ENCODE results near the gene UGT1A10.

UGT1A10 gene

DNA sequence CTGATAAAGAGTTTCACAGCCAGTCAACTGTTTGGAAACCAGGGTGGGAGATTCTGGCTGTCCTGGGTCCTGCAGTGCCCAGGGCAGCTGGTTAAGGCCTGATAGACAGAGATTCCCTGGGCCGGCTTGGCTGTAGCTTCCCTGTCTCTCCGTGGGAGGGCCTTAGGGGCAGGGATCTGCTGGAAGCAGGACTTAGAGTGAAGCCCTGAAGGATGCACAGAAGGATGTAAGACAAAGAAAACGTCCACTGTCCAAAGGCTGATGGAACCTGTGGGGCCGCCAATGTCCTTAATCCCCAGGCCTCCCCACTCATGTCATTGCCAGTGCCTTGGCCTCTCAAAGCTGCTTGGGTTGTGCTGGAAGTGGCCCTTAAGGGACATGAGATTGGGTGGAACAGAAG is 174.8 kb downstream of the UGT1A10 start:
- no peak for DNase-seq

DNA sequence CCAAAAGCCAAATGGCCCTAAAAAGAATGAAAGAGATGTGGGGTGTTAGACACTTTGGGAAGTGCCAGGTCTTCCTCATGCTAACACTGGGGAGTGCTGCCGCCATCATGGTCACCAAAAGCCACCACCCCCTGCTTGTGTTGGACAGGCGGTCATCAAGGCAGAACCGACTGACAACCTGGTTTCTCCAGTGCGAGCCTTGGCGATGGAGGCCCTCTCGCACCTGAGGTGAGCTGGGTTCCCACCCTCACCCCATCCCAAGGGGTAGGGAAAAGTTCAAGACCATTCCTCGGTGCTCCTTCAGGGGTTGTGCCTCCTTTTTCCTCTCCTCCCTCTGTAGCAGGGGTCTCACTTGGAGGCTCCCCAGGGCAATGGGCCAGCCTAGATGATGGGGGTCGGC is 175.5 kb downstream of the UGT1A10 start:
- DNase-seq, result no peak

DNA sequence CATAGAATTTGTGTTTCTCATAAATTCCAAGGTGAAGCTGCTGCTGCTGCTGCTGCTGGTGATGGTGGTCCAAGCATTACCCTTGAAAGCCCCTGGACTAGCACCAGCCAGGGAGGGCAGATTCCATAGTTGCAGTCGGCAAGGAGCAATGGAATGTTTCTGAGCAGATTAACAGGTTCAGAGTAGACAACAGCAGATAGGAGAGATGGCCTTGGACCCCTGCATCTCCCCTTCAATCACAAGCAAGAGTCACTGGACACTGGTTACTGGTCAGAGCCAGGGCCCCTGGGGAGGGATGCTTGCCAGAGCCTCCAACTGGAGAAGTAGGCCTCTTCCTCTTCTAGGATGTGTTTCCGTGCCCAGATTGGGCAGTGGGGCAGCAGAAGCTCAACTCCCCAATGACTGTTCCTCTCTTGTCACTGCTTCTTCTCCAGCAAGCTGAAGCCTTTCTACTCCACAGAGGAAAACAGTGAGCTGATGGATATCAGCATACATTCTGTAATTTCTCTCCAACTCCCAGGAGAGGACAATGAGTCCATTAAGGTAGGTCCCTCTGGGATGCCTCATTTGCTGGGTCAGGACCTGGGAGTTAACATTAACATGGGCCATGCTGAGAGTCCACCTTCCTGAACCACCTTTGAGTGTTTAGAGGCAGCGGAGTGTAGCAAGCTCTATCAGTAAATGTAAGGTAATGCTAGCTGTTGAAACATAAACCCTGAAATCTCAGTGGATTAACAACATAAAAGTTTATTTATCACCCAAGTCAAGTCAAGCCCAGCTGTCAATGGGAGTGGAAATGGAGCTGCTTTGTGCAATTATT is 177.2 kb downstream of the UGT1A10 start:
- DNase-seq, result no peak

DNA sequence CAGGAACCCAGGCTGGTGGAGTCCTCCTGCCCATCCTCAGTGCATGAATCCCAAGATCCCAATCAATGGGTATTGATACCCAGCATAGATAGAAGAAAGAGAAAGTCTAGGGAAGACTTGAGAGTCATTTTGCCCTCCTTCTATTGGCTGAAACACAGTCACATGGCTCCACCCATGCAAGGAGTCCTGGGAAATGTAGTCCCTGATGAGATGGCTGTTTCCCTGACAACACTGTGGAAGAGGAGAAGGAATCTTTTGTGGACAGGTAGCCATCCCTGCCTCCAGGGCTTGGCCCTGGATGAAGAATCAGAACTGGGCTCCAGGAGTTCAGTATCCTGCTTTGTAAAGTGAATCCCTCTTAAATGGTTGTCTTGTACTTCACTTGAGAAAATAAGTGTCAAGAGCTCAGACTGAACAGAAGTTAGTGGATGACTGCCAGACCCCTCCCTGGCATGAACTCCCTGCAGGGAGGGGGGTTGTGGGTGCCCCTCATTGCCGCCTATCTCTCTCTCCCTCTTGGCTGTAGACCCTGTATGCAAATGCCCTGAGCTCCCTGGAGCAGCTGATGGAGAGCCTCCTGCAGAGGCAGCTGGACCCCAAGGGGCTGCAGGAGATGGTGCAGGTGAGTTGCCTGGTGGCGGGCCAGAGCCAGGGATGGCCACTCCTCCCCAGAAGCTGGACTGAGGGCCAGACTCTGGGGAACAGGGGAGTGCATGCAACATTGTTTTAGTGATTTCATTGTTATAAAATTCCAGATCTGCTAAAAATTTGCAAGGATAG is 178.0 kb downstream of the UGT1A10 start:
- no peak for DNase-seq

DNA sequence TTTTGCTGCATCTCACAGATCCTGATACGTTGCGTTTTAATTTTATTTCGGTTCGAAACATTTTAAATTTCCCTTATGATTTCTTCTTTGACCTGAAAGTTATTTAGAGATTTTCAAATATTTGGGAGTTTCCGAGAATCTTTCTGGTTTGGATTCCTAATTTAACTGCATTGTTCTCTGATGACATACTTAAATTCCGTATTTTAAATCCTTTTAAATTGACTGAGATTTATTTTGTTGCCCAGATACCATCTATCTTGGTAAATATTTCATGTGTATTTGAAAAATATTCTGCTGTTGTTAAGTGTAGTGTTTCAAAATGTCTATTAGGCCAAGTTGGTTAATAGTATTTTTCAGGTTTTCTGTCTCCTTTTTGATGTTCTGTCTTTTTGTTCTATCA is 179.6 kb downstream of the UGT1A10 start:
- no peak for DNase-seq

DNA sequence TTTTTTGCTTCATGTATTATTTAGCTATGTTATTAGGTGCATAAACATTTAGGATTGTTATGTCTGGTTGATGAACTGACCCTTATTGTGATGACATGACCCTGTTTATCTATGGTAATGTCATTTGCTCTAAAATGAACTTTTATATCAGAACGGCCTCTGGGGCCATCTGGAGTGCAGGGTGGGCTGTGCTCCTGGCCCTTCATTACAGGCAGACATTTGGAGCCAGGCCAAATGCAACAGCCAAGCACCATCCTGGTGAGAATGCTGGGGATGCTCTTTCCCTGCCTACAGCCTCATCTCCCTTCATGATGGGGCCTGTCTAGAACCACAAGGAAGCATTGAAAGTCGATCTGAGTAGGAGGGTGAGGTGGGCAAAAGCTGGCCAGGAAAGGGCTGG is 180.1 kb downstream of the UGT1A10 start:
- no peak for DNase-seq

DNA sequence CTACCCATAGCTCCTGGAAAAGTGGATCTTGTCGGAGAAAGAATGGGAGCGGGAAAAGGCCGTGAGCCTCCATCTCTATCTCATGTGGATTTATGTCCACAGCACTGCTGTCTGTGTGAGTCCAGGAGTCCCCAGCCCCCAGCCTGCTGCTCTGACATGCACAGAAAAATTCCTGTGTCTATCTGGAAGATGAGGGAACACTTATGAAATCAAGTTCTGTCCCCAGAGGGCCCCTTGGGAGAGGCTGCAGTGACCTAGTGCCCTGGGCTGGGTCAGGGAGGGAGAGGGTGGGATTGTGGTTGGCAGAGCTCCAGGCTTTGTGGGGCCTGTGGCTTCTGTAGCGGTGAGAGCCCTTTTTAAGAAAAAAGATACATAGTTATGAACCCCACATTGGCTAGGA is 180.5 kb downstream of the UGT1A10 start:
- DNase-seq, result no peak

DNA sequence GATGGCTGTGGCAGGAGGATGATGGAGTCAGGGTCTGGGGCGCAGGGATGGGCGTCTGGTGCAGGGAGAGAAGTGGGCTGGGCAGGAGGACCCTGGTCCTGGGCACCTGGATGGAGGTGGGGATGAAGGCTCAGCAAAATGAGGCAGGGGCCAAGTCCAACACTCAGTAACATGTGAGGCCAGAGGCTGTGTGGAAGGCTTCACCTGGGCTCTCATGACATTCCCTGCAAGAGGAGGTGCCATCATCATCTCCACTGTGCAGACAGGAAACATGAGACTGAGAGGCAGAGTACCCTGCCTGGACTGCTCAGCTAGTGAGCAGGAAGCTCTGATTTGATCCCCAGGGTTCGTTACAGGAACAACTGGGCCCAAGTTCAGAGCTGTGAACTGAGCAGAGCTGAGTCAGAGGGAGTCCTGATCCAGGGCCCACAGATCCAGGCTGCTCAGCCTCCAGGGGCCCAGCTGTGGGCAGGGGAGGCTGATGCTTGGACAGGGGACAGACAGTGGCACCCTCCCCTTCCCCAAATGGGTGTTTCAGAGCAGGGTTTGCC is 181.2 kb downstream of the UGT1A10 start:
- no peak for DNase-seq

DNA sequence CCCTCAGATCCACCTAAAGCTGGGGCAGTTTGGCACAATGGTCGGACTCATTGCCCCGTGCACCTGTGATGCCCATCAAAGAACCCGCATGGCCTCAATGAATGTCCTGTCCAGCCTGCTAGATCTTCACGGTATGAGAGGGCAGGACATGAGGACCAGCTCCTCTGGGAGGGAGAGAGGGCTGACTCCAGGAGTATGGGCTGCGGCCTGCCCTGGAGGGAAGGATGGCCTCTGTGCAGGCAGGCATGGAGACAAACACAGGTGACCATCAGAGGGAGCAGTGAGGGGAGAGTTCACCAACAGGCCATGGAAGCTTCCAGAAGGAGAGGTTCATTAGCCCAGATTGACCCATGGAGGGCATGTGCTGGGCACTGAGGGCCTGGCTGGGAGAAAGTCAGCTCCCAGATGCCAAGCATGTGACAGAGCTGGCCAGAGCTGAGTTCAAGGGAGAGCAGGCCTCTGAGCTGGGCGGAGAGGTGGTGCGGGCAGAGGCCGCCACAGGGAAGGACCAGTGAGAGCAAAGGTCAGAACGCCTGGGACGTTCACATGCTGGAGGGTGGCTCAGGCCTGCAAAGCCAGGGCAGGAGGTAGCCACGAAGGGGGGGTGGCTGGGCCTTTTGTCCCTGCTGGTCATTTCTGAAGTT is 181.9 kb downstream of the UGT1A10 start:
- DNase-seq, result no peak

DNA sequence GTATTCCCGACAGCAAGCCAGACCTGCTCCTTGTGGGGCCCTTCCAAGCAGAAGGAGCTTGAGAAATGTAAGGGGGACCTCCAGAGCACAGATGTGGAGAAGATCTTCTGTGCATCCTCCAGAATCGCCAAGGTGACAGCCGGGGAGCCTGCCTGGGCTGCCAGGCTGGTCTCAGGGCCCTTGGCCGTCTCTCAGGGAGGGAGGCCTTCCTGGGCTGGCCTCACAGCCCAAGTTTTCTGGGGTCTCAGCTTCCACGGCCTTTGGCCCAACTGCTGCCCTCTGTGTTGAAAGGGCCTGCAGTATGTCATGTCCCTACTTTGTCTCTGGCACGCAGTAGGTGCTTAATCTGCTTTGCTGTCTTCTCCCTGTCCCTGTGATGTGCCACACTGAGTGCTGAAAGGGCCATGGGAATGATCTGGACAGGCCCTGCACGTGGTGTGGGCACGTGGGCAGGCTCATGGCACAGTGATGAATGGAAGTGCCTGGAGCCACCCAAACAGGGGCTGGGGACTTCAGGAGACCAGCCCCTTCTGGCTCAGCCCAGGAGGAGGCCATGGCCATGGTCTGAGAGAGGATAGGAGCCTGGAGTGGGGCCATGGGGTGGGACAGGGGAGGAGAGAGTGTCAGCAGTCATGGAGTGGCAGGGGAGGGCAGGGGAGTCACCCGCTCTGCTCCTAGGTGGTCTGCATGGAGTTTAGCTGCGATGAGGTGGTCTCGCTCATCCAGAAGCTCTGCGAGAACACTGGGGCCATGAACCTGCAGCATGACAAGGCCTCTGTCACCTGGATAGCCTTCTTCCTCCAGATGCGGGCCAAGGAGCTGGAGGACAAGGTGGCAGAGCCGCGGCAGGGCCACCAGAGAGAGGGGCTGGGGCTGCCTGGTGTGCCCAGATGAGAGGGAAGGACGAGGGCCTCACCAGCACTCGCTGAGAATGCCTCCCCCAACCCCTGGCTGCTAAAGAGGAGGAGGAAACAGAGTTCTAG is 182.7 kb downstream of the UGT1A10 start:
- no peak for DNase-seq

DNA sequence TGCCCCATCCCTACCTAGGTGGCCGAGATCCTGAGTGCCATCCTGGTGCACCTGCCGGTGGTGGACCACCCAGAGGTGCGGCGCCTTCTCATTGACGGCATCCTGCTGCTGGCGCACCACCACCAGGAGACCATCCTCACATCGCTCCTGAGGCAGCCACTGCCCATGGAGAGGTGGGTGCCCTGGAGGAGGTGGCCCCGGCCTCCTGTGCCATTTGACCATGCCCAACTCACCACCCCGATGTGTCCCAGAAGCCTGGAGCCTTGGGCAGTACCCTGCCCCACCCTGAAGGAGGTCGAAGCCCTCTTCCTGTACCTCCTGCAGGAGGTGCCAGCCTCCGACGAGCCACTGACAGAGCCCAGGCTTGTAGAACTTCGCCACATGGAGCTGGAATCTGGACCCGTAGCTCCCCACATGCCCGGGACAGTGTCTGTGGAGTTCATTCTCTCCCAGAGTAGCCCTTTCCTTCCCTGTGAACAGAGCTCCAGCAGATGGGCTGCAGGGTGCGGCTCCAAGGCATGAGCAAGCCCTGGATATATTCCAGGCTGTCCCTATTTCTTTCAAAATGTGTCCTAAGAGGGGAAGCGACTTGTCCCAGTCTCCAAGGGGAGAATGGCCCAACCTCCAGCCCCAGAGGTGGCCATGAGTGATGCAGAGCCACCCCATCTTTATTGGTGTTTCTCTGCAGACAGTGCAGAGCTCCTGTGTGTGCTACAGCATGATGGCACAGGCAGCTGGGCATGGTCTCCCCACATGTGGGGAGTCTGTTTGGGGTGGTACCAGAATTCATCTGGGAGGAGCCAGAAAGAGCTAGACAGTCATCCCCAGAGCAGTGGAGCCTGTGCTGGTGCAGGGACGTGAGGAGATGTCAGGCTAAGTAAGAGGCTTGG is 183.9 kb downstream of the UGT1A10 start:
- no peak for DNase-seq

DNA sequence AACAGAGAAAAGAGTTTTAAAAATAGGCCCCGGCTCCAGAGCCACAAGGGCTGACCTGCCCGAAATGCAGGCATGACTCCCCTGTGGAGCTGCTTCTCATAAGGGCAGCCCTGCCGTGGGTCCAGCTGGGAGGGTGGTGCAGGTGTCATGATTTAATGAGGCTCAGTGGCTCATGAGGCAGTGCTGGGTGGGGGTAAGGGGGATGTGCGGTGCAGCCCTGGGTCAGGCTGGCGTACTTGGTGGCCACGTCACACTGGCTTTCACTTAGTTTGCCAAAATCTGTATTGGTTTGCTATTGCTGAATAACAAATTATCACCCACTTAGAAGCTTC is 184.5 kb downstream of the UGT1A10 start:
- DNase-seq, result no peak

DNA sequence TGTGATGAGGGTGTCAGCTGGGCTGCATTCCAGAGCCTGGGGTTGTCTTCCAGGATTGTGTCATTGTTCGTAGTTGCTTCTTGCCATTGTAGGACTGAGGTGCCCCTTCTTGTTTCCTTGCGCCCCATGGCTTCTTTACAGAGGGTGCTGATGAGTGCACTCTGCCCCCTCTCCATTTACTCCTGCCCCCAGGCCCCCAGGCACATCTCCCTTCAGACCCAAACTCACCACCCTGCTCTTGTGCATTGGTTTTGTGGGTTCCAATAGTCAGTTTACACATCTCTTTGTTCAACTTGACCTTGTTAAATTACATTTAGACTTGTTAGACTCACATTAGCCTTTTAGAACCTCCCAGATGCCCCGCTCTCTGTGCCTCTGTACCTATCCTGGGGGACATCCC is 184.9 kb downstream of the UGT1A10 start:
- DNase-seq, result no peak

DNA sequence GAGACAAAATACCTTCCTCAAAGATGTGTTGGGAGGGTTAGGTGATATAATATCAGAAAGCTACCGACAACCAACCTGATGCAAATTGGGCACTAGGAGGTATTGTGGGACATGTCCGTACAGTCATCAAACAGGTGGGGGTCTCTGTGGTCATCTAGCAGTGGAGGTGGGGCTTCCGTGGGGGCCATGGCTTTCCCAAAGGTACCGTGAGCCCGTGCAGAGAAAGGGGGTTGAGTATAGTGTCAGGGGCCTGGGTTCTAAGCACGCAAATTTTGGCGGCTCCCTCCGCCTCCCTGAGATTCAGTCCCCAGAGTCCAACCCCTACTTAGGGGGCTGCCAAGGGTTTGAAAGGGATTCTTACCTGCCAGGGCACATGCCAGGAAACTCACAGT is 185.5 kb downstream of the UGT1A10 start:
- DNase-seq, result no peak

DNA sequence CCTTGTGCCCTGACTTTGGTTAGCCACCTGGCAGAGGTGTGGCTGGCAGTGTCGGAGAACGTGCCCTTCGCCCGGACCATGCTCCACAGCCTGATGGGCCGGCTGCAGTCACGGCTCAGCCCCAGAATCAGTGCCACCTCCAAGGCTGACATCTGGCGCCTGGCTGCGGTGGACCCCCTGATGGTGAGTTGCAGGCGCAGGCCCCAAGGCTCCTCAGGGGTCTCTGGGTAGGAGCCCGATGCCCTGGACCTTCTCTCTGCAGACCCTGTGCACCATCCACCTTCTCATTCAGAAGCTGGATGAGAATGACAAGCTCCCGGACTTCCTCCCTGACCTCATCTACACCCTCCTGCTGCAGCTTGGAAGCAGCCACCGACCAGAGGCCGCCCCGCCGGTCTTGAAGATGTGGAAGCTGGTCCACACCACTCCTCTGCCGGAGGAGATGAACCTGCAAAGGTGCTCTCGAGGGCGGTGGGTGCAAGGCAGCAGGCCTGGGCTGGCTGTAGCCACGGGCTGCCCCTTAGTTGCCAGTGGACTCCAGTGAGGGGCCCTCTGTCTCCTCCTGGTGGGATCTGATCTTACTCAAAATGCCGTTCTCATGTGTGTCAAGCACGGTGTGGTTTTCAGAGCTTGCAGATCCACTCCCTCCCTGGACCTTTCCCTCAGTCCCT is 186.0 kb downstream of the UGT1A10 start:
- DNase-seq, result no peak
